SU-DHL-6 (cell line): ENCODE data around the gene LETM1.

ENCODE experiments used
- CTCF ChIP-seq: fragments of 200-600 bp; sonication (generic); IDR thresholded peaks from one replicate; pipeline ENCODE4 v1.5.1; 2017; ENCODE audit warnings: antibody characterized with exemption, mild to moderate bottlenecking, low read length, moderate library complexity; ENCODE audit not compliant: insufficient read depth, poor library complexity, severe bottlenecking
- EZH2phosphoT487 ChIP-seq: fragments of 200-600 bp; sonication (generic), shearing (Covaris generic); conservative IDR thresholded peaks from 2 replicates; pipeline ENCODE4 v1.6.1; 2018; ENCODE audit warnings: mild to moderate bottlenecking, antibody characterized with exemption, low read length, moderate library complexity, mixed read lengths

DNA sequence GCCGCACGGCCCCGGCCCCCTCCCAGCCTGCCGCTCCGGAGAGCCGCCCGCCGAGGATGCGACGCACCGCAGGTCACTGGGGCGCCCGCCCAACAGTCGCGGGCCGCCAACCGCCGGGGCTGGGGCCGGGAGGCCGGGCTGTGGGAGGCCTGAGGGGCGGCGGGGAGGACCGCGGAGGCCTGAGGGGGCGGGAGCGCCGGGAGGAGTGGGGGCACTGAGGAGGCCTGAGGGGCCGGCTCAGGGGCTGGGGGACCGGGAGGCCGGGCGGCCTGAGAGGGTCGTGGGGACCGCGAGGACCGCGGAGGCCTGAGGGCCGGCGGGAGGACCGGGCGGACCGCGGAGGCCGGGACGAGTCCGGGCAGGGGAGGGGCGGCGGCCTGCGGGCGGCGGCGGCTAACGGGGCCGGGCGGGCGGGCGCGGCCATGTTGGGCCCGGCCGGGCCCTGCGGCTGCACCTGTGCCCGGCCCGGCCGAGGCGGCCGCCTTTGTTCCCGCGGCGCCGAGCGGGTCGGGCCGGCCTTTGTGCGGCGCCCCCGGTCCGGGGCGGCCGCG is 15.6 kb upstream of the LETM1 start:
- TF ChIP-seq CTCF (no peak), EZH2phosphoT487 (no peak)
